Stimulated activated CD8-positive, alpha-beta memory T cell treated with anti-CD3 and anti-CD28 coated beads, Interleukin-7, amount 100 ng/mL, for 1 hour (primary cell): ENCODE results near the gene FBXO2.
"Not testable (repeated sequence)": the region's sequence is repeated elsewhere in the genome, so short reads cannot be mapped to it uniquely, and the experiment has no call there.

Experiments used
- DNase-seq, 2 donors: peaks; one replicate each; pipeline ENCODE4 v3.0.0-alpha.2; 2020; ENCODE audit warnings: low read depth in 2 of 2

Gene FBXO2

GRCh38 chr1:11629184-11630016 is 24.8 kb downstream of the FBXO2 start:
- no peak for DNase-seq

GRCh38 chr1:11628767-11629166 is 25.5 kb downstream of the FBXO2 start:
- no peak for DNase-seq

- DNase-seq = no peak
Measured at GRCh38 chr1:11626551-11626950, 27.7 kb downstream of the FBXO2 start.

- no peak for DNase-seq
Measured at GRCh38 chr1:11623702-11624101, 30.5 kb downstream of the FBXO2 start.

- DNase-seq = no peak
Measured at GRCh38 chr1:11622398-11622797, 31.8 kb downstream of the FBXO2 start.

GRCh38 chr1:11620924-11621323 is 33.3 kb downstream of the FBXO2 start:
- no peak for DNase-seq

GRCh38 chr1:11620405-11620804 is 33.8 kb downstream of the FBXO2 start:
- no peak for DNase-seq

GRCh38 chr1:11617741-11618140 is 36.5 kb downstream of the FBXO2 start:
- DNase-seq = no peak

- no peak for DNase-seq
Measured at GRCh38 chr1:11617314-11617713, 36.9 kb downstream of the FBXO2 start.

- no peak for DNase-seq
Measured at GRCh38 chr1:11616766-11617165, 37.5 kb downstream of the FBXO2 start.

GRCh38 chr1:11615090-11615489 is 39.1 kb downstream of the FBXO2 start:
- no peak for DNase-seq

GRCh38 chr1:11613347-11613746 is 40.9 kb downstream of the FBXO2 start:
- no peak for DNase-seq

- no peak for DNase-seq
Measured at GRCh38 chr1:11611638-11612327, 42.4 kb downstream of the FBXO2 start.

- DNase-seq = no peak
Measured at GRCh38 chr1:11610629-11611180, 43.5 kb downstream of the FBXO2 start.

- DNase-seq = not testable (repeated sequence)
Measured at GRCh38 chr1:11609378-11609777, 44.9 kb downstream of the FBXO2 start.

GRCh38 chr1:11608596-11609130 is 45.6 kb downstream of the FBXO2 start:
- DNase-seq = not testable (repeated sequence)

GRCh38 chr1:11606775-11607174 is 47.5 kb downstream of the FBXO2 start:
- no peak for DNase-seq

- DNase-seq = no peak
Measured at GRCh38 chr1:11602981-11603380, 51.2 kb downstream of the FBXO2 start.

GRCh38 chr1:11602424-11602823 is 51.8 kb downstream of the FBXO2 start:
- DNase-seq = no peak

GRCh38 chr1:11600836-11601235 is 53.4 kb downstream of the FBXO2 start:
- DNase-seq = no peak

GRCh38 chr1:11599891-11600576 is 54.2 kb downstream of the FBXO2 start:
- no peak for DNase-seq

GRCh38 chr1:11598461-11598860 is 55.8 kb downstream of the FBXO2 start:
- no peak for DNase-seq
